HTERT RPE-1 (cell line): ENCODE results near the gene PEX14.

Experiments used
- in situ Hi-C: fragments of 300-500 bp; cut with MboI; formaldehyde crosslinking; loops from 4 replicates; pipeline ENCODE4 v1.14.3; 2020; ENCODE audit warnings: low sequenced_read_pairs

Gene PEX14

GRCh38 chr1:10613861-10614260 lies 139.1 kb downstream of the PEX14 start:
- in situ Hi-C loops, result no loop called here

GRCh38 chr1:10614377-10615225 lies 139.9 kb downstream of the PEX14 start:
- in situ Hi-C loops, result no loop called here

- in situ Hi-C loops, result no loop called here
Measured at GRCh38 chr1:10615332-10615731, 140.6 kb downstream of the PEX14 start.

- in situ Hi-C loops, result no loop called here
Measured at GRCh38 chr1:10615932-10616671, 141.4 kb downstream of the PEX14 start.

- in situ Hi-C loops, result no loop called here
Measured at GRCh38 chr1:10616696-10617095, 141.9 kb downstream of the PEX14 start.

- in situ Hi-C loops, result no loop called here
Measured at GRCh38 chr1:10617318-10617717, 142.6 kb downstream of the PEX14 start.

- in situ Hi-C loops, result no loop called here
Measured at GRCh38 chr1:10617931-10618885, 143.5 kb downstream of the PEX14 start.

- in situ Hi-C loops, result no loop called here
Measured at GRCh38 chr1:10620776-10621175, 146.0 kb downstream of the PEX14 start.

GRCh38 chr1:10621906-10622305 lies 147.2 kb downstream of the PEX14 start:
- in situ Hi-C loops, result no loop called here

- in situ Hi-C loops, result no loop called here
Measured at GRCh38 chr1:10622910-10623685, 148.3 kb downstream of the PEX14 start.

GRCh38 chr1:10623686-10624145 lies 149.0 kb downstream of the PEX14 start:
- in situ Hi-C loops, result no loop called here

- in situ Hi-C loops, result no loop called here
Measured at GRCh38 chr1:10624256-10625050, 149.7 kb downstream of the PEX14 start.

GRCh38 chr1:10625076-10625475 lies 150.3 kb downstream of the PEX14 start:
- in situ Hi-C loops, result no loop called here

- in situ Hi-C loops, result no loop called here
Measured at GRCh38 chr1:10625554-10625953, 150.8 kb downstream of the PEX14 start.

GRCh38 chr1:10626131-10626731 lies 151.5 kb downstream of the PEX14 start:
- in situ Hi-C loops, result no loop called here

GRCh38 chr1:10626791-10627410 lies 152.2 kb downstream of the PEX14 start:
- in situ Hi-C loops, result no loop called here

GRCh38 chr1:10628685-10629084 lies 153.9 kb downstream of the PEX14 start:
- in situ Hi-C loops, result no loop called here

- in situ Hi-C loops, result no loop called here
Measured at GRCh38 chr1:10629091-10629815, 154.5 kb downstream of the PEX14 start.
